ENCODE data around the gene IKZF2.

DNA sequence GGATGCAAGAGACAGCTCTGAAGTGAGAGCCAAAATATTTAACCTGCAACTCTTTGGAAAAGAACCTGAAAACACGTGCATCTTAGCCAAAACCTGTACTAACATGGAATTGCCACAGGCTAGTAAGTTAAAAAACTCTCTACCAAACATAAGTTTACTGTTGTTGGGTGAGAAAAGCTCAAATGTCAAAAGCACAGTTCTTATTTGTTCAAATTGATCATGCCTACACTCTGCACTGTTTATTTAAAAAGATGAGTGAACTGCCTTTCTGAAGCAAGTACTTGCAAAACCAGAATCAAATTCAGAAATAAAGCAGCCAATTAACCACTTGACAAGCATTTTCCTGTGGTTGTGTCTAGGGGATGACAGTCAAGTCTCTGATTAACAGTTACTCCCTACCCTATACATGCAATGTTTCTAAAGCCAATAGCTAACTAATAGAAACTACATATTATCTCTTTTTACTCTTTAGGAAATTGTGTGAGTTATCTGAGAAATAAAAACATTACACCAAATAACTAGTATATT is 5.6 kb downstream of the IKZF2 start:
- TF ChIP-seq EZH2phosphoT487 (IDR thresholded peaks at IDR 0.05; ENCODE audit: borderline replicate concordance, low read depth, low read length): no peak
- TF ChIP-seq, protein P1, sequence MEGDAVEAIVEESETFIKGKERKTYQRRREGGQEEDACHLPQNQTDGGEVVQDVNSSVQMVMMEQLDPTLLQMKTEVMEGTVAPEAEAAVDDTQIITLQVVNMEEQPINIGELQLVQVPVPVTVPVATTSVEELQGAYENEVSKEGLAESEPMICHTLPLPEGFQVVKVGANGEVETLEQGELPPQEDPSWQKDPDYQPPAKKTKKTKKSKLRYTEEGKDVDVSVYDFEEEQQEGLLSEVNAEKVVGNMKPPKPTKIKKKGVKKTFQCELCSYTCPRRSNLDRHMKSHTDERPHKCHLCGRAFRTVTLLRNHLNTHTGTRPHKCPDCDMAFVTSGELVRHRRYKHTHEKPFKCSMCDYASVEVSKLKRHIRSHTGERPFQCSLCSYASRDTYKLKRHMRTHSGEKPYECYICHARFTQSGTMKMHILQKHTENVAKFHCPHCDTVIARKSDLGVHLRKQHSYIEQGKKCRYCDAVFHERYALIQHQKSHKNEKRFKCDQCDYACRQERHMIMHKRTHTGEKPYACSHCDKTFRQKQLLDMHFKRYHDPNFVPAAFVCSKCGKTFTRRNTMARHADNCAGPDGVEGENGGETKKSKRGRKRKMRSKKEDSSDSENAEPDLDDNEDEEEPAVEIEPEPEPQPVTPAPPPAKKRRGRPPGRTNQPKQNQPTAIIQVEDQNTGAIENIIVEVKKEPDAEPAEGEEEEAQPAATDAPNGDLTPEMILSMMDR (conservative IDR thresholded peaks at IDR 0.05; ENCODE audit: low read length): no peak

All from OCI-LY7 (cell line).